OCI-M2 (cell line): Measurements from ENCODE around the gene HECTD1.
"Not testable (repeated sequence)": the region's sequence is repeated elsewhere in the genome, so short reads cannot be mapped to it uniquely, and the experiment has no call there.

Experiments
- DNase-seq: peaks from one replicate; lab custom pipeline; 2025; ENCODE audit not compliant: unreplicated experiment; lab: John Stamatoyannopoulos, UW

The HECTD1 gene

DNA sequence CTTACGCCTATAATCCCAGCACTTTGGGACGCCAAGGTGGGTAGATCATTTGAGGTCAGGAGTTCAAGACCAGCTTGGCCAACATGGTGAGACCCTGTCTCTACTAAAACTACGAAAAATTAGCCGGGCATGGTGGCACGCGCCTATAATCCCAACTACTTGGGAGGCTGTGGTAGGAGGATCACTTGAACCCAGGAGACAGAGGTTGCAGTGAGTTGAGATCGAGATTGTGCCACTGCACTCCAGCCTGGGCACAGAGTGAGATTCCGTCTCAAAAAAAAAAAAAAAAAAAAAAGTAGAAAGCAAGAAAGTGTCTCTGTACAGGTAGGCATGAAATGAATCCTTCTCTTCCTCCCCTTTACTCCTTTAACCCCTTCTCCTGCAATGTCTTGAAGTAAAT lies 111.8 kb downstream of the HECTD1 start:
- not testable (repeated sequence) for DNase-seq

GRCh38 chr14:31093884-31094839 lies 113.4 kb downstream of the HECTD1 start:
- DNase-seq = not testable (repeated sequence)

- no peak for DNase-seq
Observed at GRCh38 chr14:31092160-31092708, 115.4 kb downstream of the HECTD1 start.

- DNase-seq = no peak
Observed at GRCh38 chr14:31090883-31091764, 116.5 kb downstream of the HECTD1 start.

GRCh38 chr14:31086466-31086865 lies 121.1 kb downstream of the HECTD1 start:
- DNase-seq = not testable (repeated sequence)

DNA sequence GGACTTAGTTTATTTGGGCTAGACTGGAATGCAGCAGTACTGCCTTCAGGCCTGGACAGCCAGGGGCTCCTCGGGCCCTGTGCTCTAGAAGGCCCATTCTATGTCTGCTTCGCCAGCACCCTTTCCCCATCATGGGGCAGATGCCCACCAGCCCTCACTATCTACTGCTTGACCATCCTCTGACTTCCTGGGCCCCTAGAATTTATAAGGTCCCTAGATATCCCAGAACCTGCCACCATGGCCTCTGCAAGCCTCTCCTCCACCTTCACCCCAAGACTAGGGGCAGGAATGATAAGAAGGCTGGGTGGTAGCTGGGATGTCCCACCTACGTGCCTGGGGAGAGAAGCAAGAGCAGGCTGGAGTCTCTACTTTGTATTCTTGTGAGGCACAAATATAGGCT lies 122.6 kb downstream of the HECTD1 start:
- no peak for DNase-seq

GRCh38 chr14:31084385-31084784 lies 123.2 kb downstream of the HECTD1 start:
- no peak for DNase-seq

- no peak for DNase-seq
Observed at GRCh38 chr14:31083781-31084180, 123.8 kb downstream of the HECTD1 start.

GRCh38 chr14:31080484-31080883 lies 127.1 kb downstream of the HECTD1 start:
- DNase-seq = no peak

GRCh38 chr14:31080056-31080455 lies 127.5 kb downstream of the HECTD1 start:
- DNase-seq = no peak

- no peak for DNase-seq
Observed at GRCh38 chr14:31078766-31079165, 128.8 kb downstream of the HECTD1 start.

GRCh38 chr14:31075144-31075543 lies 132.4 kb downstream of the HECTD1 start:
- DNase-seq = no peak

- no peak for DNase-seq
Observed at GRCh38 chr14:31071151-31071550, 136.4 kb downstream of the HECTD1 start.

DNA sequence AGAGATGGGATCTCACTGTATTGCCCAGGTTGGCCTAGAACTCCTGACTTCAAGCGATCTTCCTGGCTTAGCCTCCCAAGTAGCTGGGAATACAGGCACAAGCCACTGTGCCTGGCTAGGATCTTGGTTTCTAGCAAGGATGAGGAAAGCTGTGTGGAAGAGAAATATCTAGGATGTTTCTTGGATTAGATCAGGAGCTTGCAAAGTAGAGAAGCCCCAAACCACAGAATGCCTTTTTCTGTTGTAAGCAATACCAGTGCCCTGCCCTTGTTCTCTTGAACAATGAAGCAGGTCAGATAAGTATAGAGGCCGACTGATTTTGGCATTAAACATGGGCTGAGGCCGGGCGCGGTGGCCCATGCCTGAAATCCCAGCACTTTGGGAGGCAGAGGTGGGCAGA lies 137.2 kb downstream of the HECTD1 start:
- DNase-seq = no peak

- DNase-seq = no peak
Observed at GRCh38 chr14:31069343-31069742, 138.2 kb downstream of the HECTD1 start.

GRCh38 chr14:31068235-31068634 lies 139.4 kb downstream of the HECTD1 start:
- DNase-seq = no peak

DNA sequence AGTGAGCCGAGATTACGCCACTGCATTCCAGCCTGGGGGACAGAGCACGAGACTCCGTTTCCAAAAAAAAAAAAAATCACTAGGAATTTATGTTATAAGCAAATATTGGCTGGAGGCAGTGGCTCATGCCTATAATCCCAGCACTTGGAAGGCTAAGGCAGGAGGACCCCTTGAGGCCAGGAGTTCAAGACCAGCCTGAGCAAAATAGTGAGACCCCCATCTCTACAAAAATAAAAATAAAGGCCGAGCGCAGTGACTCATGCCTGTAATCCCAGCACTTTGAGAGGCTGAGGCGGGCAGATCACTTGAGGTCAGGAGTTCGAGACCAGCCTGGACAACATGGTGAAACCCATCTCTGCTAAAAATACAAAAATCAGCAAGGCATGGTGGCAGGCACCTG lies 144.7 kb downstream of the HECTD1 start:
- not testable (repeated sequence) for DNase-seq

DNA sequence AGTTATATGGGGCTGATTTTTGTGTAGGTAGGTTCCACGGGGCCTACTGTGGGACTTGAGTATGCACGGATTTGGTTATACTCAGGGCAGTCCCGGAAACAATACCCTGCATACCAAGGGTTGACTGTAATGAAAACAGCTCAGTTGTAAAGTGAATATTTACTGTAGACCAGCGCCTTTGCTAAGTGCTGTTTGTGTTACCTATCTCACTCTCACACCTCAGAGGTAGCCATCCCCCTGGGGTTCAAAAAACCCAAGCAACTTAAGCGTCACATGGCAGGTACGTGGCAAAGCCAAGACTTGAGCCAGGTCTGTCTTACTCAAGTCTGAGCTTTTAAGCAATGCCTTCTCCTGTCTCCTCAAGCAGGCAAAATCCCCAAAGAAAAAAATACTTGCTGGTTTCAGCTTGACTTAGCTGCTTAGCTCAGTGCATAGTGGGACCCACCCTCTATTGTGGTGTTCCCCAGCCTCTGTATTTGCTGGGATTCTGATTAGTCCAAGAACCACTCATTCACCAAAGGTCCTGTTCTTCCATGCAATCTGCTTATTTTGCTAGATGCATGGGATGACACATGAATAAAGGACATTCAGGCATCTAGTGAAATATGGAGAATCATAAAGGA lies 147.2 kb downstream of the HECTD1 start:
- no peak for DNase-seq

- DNase-seq = peak; percentile 97
Observed at GRCh38 chr14:31059152-31059924, 148.3 kb downstream of the HECTD1 start.

GRCh38 chr14:31057701-31058364 lies 149.8 kb downstream of the HECTD1 start:
- DNase-seq = no peak
